ENCODE data around the gene INPP5A.

- TF ChIP-seq EP300 (IDR thresholded peaks at IDR 0.05) = no peak
- TF ChIP-seq POLR2A (IDR thresholded peaks at IDR 0.05) = no peak
- no peak for TF ChIP-seq CTCF (IDR thresholded peaks at IDR 0.05)
- no peak for TF ChIP-seq POLR2AphosphoS5 (IDR thresholded peaks at IDR 0.05)
Observed at GRCh38 chr10:132813560-132814468, 276.2 kb downstream of the INPP5A start.

Measured in sigmoid colon (tissue), 4 donors.